H9 (cell line): ENCODE measurements around the gene TEAD2. TPM values are rescaled to one million over a fixed set of nuclear protein-coding genes. Genes with fewer than 3 reads are reported as not detected.
A peak's percentile ranks its signal among the peaks of the same experiment; 100 is the strongest.

Source experiments
- DNase-seq: peaks from one replicate; pipeline ENCODE4 v3.0.0-alpha.2; 2017
- H2AFZ ChIP-seq: one replicate; pipeline ENCODE4 v1.6.1; 2013; ENCODE audit warnings: mild to moderate bottlenecking, low read length, control low read depth, moderate library complexity
- H2AK5ac ChIP-seq: 2 replicates; pipeline ENCODE4 v1.6.1; 2013; ENCODE audit warnings: low read length, control low read depth, mixed read lengths; ENCODE audit not compliant: insufficient read length
- H2BK120ac ChIP-seq: one replicate; pipeline ENCODE4 v1.6.1; 2013; ENCODE audit warnings: low read depth, mild to moderate bottlenecking, low read length, control low read depth, inconsistent platforms; ENCODE audit not compliant: poor library complexity, severe bottlenecking
- H2BK12ac ChIP-seq: 2 replicates; pipeline ENCODE4 v1.6.1; 2013; ENCODE audit warnings: low read length, control low read depth, mixed read lengths, low read depth; ENCODE audit not compliant: insufficient read length
- H2BK15ac ChIP-seq: 2 replicates; pipeline ENCODE4 v1.6.1; 2013; ENCODE audit warnings: low read depth, low read length, control low read depth
- H2BK20ac ChIP-seq: one replicate; pipeline ENCODE4 v1.6.1; 2013; ENCODE audit warnings: low read depth, mild to moderate bottlenecking, low read length, control low read depth, inconsistent platforms; ENCODE audit not compliant: poor library complexity, severe bottlenecking
- H2BK5ac ChIP-seq: 2 replicates; pipeline ENCODE4 v1.6.1; 2013; ENCODE audit warnings: low read length, control low read depth, mixed read lengths; ENCODE audit not compliant: insufficient read length
- H3K14ac ChIP-seq: 2 replicates; pipeline ENCODE4 v1.6.1; 2013; ENCODE audit warnings: low read length, control low read depth; ENCODE audit not compliant: insufficient read depth
- H3K18ac ChIP-seq: 2 replicates; pipeline ENCODE4 v1.6.1; 2013; ENCODE audit warnings: low read depth, mild to moderate bottlenecking, mixed read lengths, low read length, control low read depth; ENCODE audit not compliant: insufficient read length
- H3K23ac ChIP-seq: 2 replicates; pipeline ENCODE4 v1.6.1; 2013; ENCODE audit warnings: low read length, control low read depth, mixed read lengths, low read depth; ENCODE audit not compliant: insufficient read length
- H3K23me2 ChIP-seq: 2 replicates; pipeline ENCODE4 v1.6.1; 2013; ENCODE audit warnings: low read depth, mild to moderate bottlenecking, mixed read lengths, low read length, control low read depth; ENCODE audit not compliant: insufficient read length, poor library complexity, severe bottlenecking
- H3K27ac ChIP-seq: 2 replicates; pipeline ENCODE4 v1.5.1; 2013; ENCODE audit warnings: low read length, control low read depth, mixed read lengths, low read depth; ENCODE audit not compliant: insufficient read length
- H3K27me3 ChIP-seq: 2 replicates; pipeline ENCODE4 v1.6.1; 2013; ENCODE audit warnings: low read length, control low read depth, inconsistent platforms; ENCODE audit not compliant: insufficient read depth
- H3K4ac ChIP-seq: 2 replicates; pipeline ENCODE4 v1.6.1; 2013; ENCODE audit warnings: low read depth, mild to moderate bottlenecking, control low read depth, inconsistent platforms, low read length, moderate library complexity
- H3K4me1 ChIP-seq: 2 replicates; pipeline ENCODE4 v1.6.1; 2013; ENCODE audit warnings: low read length, control low read depth, inconsistent platforms; ENCODE audit not compliant: insufficient read depth
- H3K4me2 ChIP-seq: 2 replicates; pipeline ENCODE4 v1.6.1; 2013; ENCODE audit warnings: low read length, control low read depth, mixed read lengths; ENCODE audit not compliant: insufficient read length, insufficient read depth
- H3K56ac ChIP-seq: 2 replicates; pipeline ENCODE4 v1.6.1; 2013; ENCODE audit warnings: low read depth, mild to moderate bottlenecking, mixed read lengths, low read length, control low read depth; ENCODE audit not compliant: insufficient read length
- H3K79me1 ChIP-seq: 2 replicates; pipeline ENCODE4 v1.6.1; 2013; ENCODE audit warnings: low read depth, mild to moderate bottlenecking, moderate library complexity, low read length, control low read depth, inconsistent platforms; ENCODE audit not compliant: insufficient read depth, poor library complexity, severe bottlenecking
- H3K79me2 ChIP-seq: 2 replicates; pipeline ENCODE4 v1.6.1; 2013; ENCODE audit warnings: low read length, control low read depth, inconsistent platforms; ENCODE audit not compliant: insufficient read depth
- H3K9ac ChIP-seq: 2 replicates; pipeline ENCODE4 v1.6.1; 2013; ENCODE audit warnings: low read length, control low read depth, mixed read lengths; ENCODE audit not compliant: insufficient read length; ENCODE audit errors: extremely low read depth
- H3K9me3 ChIP-seq: one replicate; pipeline ENCODE4 v1.6.1; 2013; ENCODE audit warnings: low read depth, low read length, inconsistent platforms; ENCODE audit not compliant: control insufficient read depth
- H3T11ph ChIP-seq: one replicate; pipeline ENCODE4 v1.6.1; 2013; ENCODE audit warnings: mild to moderate bottlenecking, low read length, control low read depth, inconsistent platforms
- H4K20me1 ChIP-seq: one replicate; pipeline ENCODE4 v1.6.1; 2013; ENCODE audit not compliant: control insufficient read depth, insufficient read length, insufficient read depth
- H4K5ac ChIP-seq: 2 replicates; pipeline ENCODE4 v1.6.1; 2013; ENCODE audit warnings: low read depth, mild to moderate bottlenecking, mixed read lengths, low read length, control low read depth; ENCODE audit not compliant: insufficient read length
- H4K8ac ChIP-seq: replicated peaks from 2 replicates; pipeline ENCODE4 v1.6.1; 2013; ENCODE audit warnings: low read length, control low read depth, mixed read lengths, low read depth; ENCODE audit not compliant: insufficient read length
- H4K91ac ChIP-seq: 2 replicates; pipeline ENCODE4 v1.6.1; 2013; ENCODE audit warnings: low read depth, mild to moderate bottlenecking, moderate library complexity, mixed read lengths, low read length, control low read depth; ENCODE audit not compliant: insufficient read length
- H3K27ac Mint-ChIP-seq, 3 experiments: 2 replicates in 2 of 3; 3 replicates in 1 of 3; pipeline ENCODE4 v1.8.0; 2020 to 2021; ENCODE audit warnings: mixed read lengths in 3 of 3, mild to moderate bottlenecking in 1 of 3, moderate library complexity in 1 of 3
- H3K27me3 Mint-ChIP-seq: 2 replicates; pipeline ENCODE4 v1.8.0; 2021; ENCODE audit warnings: low read depth, mild to moderate bottlenecking, moderate library complexity, mixed read lengths
- H3K36me3 Mint-ChIP-seq, 3 experiments: 2 replicates in 2 of 3; 3 replicates in 1 of 3; pipeline ENCODE4 v1.8.0; 2020 to 2021; ENCODE audit warnings: low read depth in 3 of 3, mixed read lengths in 3 of 3; ENCODE audit not compliant: insufficient read depth in 1 of 3
- H3K4me1 Mint-ChIP-seq, 2 experiments: 2 replicates each; pipeline ENCODE4 v1.8.0; 2020; ENCODE audit warnings: mixed read lengths in 2 of 2
- H3K4me3 Mint-ChIP-seq, 2 experiments: 2 replicates in 1 of 2; 3 replicates in 1 of 2; pipeline ENCODE4 v1.8.0; 2020 to 2021; ENCODE audit warnings: mild to moderate bottlenecking in 2 of 2, mixed read lengths in 2 of 2, moderate library complexity in 1 of 2
- H3K9me3 Mint-ChIP-seq, 2 experiments: 2 replicates in 1 of 2; 3 replicates in 1 of 2; pipeline ENCODE4 v1.8.0; 2020; ENCODE audit warnings: mild to moderate bottlenecking in 2 of 2, mixed read lengths in 2 of 2, moderate library complexity in 1 of 2
- WGBS: extraction: QIAGEN DNeasy Blood & Tissue Kit; methylation state at CpG from one replicate; pipeline ENCODE4 v1.1.7; 2013; ENCODE audit warnings: missing lambda C conversion rate, low lambda C conversion rate, mixed read lengths; ENCODE audit not compliant: insufficient read length; ENCODE audit errors: extremely low coverage; 5-methylcytosine and 5-hydroxymethylcytosine counted together
- total RNA-seq: library from RNA; stranded (reverse); gene quantifications from 2 replicates; pipeline ENCODE4 v1.2.1, GENCODE V29; 2021
- TF ChIP-seq, protein P1 (sequence below): fragments of 200-600 bp; sonication (generic); conservative IDR thresholded peaks from 3 replicates; pipeline ENCODE4 v1.8.0; 2021; ENCODE audit warnings: antibody characterized with exemption, mild to moderate bottlenecking

Gene TEAD2
- total RNA-seq, 1 experiment from 2014 or later: 126 TPM

DNA sequence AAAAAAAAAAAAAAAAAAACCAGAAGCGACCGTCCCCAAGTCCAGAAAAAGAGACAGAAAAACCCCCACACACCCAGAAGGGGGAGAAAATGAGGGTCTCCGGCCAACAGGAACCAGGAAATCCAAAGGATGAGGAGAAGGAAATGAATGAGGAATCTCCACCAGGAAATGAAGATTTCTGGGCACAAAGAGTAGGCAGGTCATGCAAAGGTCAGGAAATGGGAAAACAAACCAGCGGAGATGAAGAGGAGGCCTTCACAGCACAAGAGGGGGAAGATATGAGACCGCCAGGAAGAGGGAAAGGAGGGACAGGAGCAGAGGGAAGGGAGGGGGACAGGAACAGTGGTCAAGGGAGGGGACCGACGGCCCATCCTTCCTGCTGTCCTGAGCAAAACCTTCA is 5.8 kb downstream of the TEAD2 start:
- H3K27me3 ChIP-seq: no peaks in the 10 kb centered on the region
- no peak overlapping the region for H4K8ac ChIP-seq
- no peak overlapping the region for H2BK15ac ChIP-seq
- H3K27ac ChIP-seq: no peak overlapping the region
- Mint-ChIP-seq H3K9me3 (no peaks in the 10 kb centered on the region), H3K27ac (peak overlapping the region in 2 of 3 experiments; percentile 30 to 52; a peak in 4 of 7 replicates), H3K27me3 (no peaks in the 10 kb centered on the region), H3K4me3 (no peak overlapping the region), H3K4me1 (peaks cover 4 to 27% of the 10 kb centered on the region in 2 experiments), H3K36me3 (peaks cover 67 to 84% (median 78%) of the 10 kb centered on the region in 3 experiments; a peak in 6 of 7 replicates)
- H3K18ac ChIP-seq: no peak overlapping the region
- H4K91ac ChIP-seq: no peak overlapping the region
- no peak overlapping the region for H3K4ac ChIP-seq
- H3K9me3 ChIP-seq: no peaks in the 10 kb centered on the region
- H3K4me1 ChIP-seq: no peaks in the 10 kb centered on the region
- H2BK20ac ChIP-seq: no peak overlapping the region
- no peak overlapping the region for H2BK120ac ChIP-seq
- no peak overlapping the region for H3K23ac ChIP-seq
- H3K56ac ChIP-seq: no peak overlapping the region
- TF ChIP-seq, protein P1, sequence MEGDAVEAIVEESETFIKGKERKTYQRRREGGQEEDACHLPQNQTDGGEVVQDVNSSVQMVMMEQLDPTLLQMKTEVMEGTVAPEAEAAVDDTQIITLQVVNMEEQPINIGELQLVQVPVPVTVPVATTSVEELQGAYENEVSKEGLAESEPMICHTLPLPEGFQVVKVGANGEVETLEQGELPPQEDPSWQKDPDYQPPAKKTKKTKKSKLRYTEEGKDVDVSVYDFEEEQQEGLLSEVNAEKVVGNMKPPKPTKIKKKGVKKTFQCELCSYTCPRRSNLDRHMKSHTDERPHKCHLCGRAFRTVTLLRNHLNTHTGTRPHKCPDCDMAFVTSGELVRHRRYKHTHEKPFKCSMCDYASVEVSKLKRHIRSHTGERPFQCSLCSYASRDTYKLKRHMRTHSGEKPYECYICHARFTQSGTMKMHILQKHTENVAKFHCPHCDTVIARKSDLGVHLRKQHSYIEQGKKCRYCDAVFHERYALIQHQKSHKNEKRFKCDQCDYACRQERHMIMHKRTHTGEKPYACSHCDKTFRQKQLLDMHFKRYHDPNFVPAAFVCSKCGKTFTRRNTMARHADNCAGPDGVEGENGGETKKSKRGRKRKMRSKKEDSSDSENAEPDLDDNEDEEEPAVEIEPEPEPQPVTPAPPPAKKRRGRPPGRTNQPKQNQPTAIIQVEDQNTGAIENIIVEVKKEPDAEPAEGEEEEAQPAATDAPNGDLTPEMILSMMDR: no peak
- H3K4me2 ChIP-seq: no peak overlapping the region
- H2BK12ac ChIP-seq: no peak overlapping the region
- H3K23me2 ChIP-seq: no peaks in the 10 kb centered on the region
- no peak overlapping the region for H2BK5ac ChIP-seq
- no peaks in the 10 kb centered on the region for H4K20me1 ChIP-seq
- no peak overlapping the region for H2AFZ ChIP-seq
- H4K5ac ChIP-seq: no peak overlapping the region
- DNase-seq: no peak
- H3K79me2 ChIP-seq: peaks cover 6% of the 10 kb centered on the region; the same call in 1 of the 2 replicates
- no CpG with 5 or more reads among the region's 7 CpGs for WGBS
- H2AK5ac ChIP-seq: no peak overlapping the region
- no peak overlapping the region for H3K9ac ChIP-seq
- peaks cover 6% of the 10 kb centered on the region for H3K79me1 ChIP-seq
- no peak overlapping the region for H3K14ac ChIP-seq
- no peak overlapping the region for H3T11ph ChIP-seq
